ENCODE data around the gene NLGN2. TPM values are rescaled to one million over a fixed set of nuclear protein-coding genes. Genes with fewer than 3 reads are reported as not detected.

NLGN2 gene
- total and polyA plus RNA-seq, 4 donors, result 0.24 to 2.4 (median 0.90) TPM

GRCh38 chr17:7463372-7463846 is 55.8 kb downstream of the NLGN2 start:
- Histone ChIP-seq H3K9me3 (ENCODE audit: control insufficient read depth in 4 of 4, low read length in 3 of 4) (no peaks in the 10 kb centered on the region), H3K9ac (ENCODE audit: low read depth in 1 of 2, low read length in 2 of 2) (no peak overlapping the region), H3K36me3 (ENCODE audit: control insufficient read depth in 4 of 4, insufficient read depth in 3 of 4, low read depth in 1 of 4, low read length in 3 of 4) (peaks cover 0 to 12% (median 3%) of the 10 kb centered on the region in 4 donors), H3K4me3 (ENCODE audit: low read depth in 1 of 3, low read length in 3 of 3) (no peak overlapping the region), H3K27ac (ENCODE audit: low read depth in 1 of 2, low read length in 2 of 2) (no peak overlapping the region), H3K4me1 (ENCODE audit: control insufficient read depth in 4 of 4, insufficient read depth in 4 of 4, low read length in 3 of 4) (peaks cover 0 to 13% (median 8%) of the 10 kb centered on the region in 4 donors), H3K27me3 (ENCODE audit: control insufficient read depth in 4 of 4, insufficient read depth in 4 of 4, low read length in 3 of 4) (no peaks in the 10 kb centered on the region)
- no peak for TF ChIP-seq YY1 (IDR thresholded peaks at IDR 0.05)
- no peak for TF ChIP-seq NR2F2 (IDR thresholded peaks at IDR 0.05)
- TF ChIP-seq, protein P1, sequence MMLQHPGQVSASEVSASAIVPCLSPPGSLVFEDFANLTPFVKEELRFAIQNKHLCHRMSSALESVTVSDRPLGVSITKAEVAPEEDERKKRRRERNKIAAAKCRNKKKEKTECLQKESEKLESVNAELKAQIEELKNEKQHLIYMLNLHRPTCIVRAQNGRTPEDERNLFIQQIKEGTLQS (IDR thresholded peaks at IDR 0.05), result no peak
- no peak for TF ChIP-seq RXRA (IDR thresholded peaks at IDR 0.05)
- TF ChIP-seq JUND (IDR thresholded peaks at IDR 0.05), result no peak
- no peak for TF ChIP-seq FOXA1 (IDR thresholded peaks at IDR 0.05)
- TF ChIP-seq TAF1 (conservative IDR thresholded peaks at IDR 0.05), result no peak
- no peak for TF ChIP-seq SP1 (IDR thresholded peaks at IDR 0.05)
- TF ChIP-seq ZBTB33 (IDR thresholded peaks at IDR 0.05), result no peak
- TF ChIP-seq, protein P2, sequence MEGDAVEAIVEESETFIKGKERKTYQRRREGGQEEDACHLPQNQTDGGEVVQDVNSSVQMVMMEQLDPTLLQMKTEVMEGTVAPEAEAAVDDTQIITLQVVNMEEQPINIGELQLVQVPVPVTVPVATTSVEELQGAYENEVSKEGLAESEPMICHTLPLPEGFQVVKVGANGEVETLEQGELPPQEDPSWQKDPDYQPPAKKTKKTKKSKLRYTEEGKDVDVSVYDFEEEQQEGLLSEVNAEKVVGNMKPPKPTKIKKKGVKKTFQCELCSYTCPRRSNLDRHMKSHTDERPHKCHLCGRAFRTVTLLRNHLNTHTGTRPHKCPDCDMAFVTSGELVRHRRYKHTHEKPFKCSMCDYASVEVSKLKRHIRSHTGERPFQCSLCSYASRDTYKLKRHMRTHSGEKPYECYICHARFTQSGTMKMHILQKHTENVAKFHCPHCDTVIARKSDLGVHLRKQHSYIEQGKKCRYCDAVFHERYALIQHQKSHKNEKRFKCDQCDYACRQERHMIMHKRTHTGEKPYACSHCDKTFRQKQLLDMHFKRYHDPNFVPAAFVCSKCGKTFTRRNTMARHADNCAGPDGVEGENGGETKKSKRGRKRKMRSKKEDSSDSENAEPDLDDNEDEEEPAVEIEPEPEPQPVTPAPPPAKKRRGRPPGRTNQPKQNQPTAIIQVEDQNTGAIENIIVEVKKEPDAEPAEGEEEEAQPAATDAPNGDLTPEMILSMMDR (IDR thresholded peaks at IDR 0.05; ENCODE audit: low read depth, low read length, missing input control), result no peak
- no peak for TF ChIP-seq FOXA2 (IDR thresholded peaks at IDR 0.05)
- no peak for DNase-seq (ENCODE audit: low spot score)
- 94% methylated on average over 14 of the region's 14 CpGs for WGBS

DNA sequence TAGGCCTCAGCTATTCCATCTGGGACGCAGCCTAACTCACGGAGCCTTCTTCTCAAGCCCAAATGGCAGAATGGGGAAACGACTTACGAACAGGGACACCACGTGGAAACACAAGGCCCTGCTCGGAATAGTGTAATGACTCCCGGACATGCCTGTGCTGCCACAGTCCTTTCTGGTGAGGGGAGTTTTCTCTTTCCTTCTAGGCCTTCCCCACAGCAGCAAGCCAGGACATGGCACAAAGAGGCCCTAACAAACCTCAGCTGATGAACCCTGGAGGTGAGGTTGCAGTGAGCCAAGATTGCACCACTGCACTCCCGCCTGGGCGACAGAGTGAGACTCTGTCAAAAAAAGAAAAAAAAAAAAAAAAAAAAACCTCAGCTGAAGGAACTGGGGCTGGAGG is 56.4 kb downstream of the NLGN2 start:
- Histone ChIP-seq H3K9me3 (ENCODE audit: control insufficient read depth in 4 of 4, low read length in 3 of 4) (no peaks in the 10 kb centered on the region), H3K36me3 (ENCODE audit: control insufficient read depth in 4 of 4, insufficient read depth in 3 of 4, low read depth in 1 of 4, low read length in 3 of 4) (peaks cover 0 to 12% (median 3%) of the 10 kb centered on the region in 4 donors), H3K27ac (ENCODE audit: low read depth in 1 of 2, low read length in 2 of 2) (no peak overlapping the region), H3K9ac (ENCODE audit: low read depth in 1 of 2, low read length in 2 of 2) (no peak overlapping the region), H3K4me1 (ENCODE audit: control insufficient read depth in 4 of 4, insufficient read depth in 4 of 4, low read length in 3 of 4) (peaks cover 0 to 13% (median 8%) of the 10 kb centered on the region in 4 donors), H3K27me3 (ENCODE audit: control insufficient read depth in 4 of 4, insufficient read depth in 4 of 4, low read length in 3 of 4) (no peaks in the 10 kb centered on the region), H3K4me3 (ENCODE audit: low read depth in 1 of 3, low read length in 3 of 3) (no peak overlapping the region)
- TF ChIP-seq FOXA2 (IDR thresholded peaks at IDR 0.05) (no peak), HNF4A (conservative IDR thresholded peaks at IDR 0.05) (no peak), YY1 (IDR thresholded peaks at IDR 0.05) (no peak)
- TF ChIP-seq, protein P1 (IDR thresholded peaks at IDR 0.05), result no peak
- WGBS, result 96% methylated on average over 9 of the region's 9 CpGs
- no peak for DNase-seq (ENCODE audit: low spot score)

DNA sequence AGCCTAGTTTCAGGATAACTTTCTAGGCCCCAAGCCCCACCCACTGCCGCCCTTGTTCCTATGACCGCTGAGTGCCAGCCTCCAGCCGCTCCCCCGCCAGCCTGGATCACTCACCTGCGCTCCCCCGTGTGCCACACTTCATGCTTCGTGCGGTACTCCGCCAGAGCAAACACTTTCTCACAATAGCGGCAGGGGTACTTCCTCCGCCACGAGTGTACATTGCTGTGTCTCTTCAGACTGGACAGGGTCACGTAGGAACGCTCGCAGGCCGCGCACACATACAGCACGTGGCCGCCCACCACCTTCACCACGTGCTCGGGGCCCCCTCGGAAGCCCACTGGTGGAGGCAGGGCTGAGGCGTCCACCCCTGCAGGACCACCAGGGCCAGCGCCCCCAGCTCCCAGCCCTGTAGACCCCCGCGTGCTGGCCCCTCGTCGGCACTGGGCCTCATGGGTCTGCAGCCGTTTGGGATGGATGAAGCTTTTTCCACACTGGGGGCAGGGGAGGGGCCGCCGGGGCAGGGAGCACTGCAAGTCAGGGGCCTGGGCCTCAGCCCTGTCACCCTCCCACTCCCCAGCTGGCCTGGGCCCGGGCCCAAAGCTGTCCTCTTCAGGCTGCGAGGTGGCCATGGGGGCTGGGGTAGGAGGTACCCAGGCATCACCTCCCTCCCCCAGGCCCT is 58.1 kb downstream of the NLGN2 start:
- no peaks in the 10 kb centered on the region for H3K9me3 ChIP-seq (ENCODE audit: control insufficient read depth in 4 of 4, low read length in 3 of 4)
- peaks cover 0 to 12% (median 3%) of the 10 kb centered on the region in 4 donors for H3K36me3 ChIP-seq (ENCODE audit: control insufficient read depth in 4 of 4, insufficient read depth in 3 of 4, low read depth in 1 of 4, low read length in 3 of 4)
- TF ChIP-seq TAF1 (conservative IDR thresholded peaks at IDR 0.05) (no peak), GABPA (IDR thresholded peaks at IDR 0.05 in 1 of 2, conservative IDR thresholded peaks at IDR 0.05 in 1 of 2) (no peak), HNF4A (conservative IDR thresholded peaks at IDR 0.05) (no peak)
- TF ChIP-seq, protein P3, sequence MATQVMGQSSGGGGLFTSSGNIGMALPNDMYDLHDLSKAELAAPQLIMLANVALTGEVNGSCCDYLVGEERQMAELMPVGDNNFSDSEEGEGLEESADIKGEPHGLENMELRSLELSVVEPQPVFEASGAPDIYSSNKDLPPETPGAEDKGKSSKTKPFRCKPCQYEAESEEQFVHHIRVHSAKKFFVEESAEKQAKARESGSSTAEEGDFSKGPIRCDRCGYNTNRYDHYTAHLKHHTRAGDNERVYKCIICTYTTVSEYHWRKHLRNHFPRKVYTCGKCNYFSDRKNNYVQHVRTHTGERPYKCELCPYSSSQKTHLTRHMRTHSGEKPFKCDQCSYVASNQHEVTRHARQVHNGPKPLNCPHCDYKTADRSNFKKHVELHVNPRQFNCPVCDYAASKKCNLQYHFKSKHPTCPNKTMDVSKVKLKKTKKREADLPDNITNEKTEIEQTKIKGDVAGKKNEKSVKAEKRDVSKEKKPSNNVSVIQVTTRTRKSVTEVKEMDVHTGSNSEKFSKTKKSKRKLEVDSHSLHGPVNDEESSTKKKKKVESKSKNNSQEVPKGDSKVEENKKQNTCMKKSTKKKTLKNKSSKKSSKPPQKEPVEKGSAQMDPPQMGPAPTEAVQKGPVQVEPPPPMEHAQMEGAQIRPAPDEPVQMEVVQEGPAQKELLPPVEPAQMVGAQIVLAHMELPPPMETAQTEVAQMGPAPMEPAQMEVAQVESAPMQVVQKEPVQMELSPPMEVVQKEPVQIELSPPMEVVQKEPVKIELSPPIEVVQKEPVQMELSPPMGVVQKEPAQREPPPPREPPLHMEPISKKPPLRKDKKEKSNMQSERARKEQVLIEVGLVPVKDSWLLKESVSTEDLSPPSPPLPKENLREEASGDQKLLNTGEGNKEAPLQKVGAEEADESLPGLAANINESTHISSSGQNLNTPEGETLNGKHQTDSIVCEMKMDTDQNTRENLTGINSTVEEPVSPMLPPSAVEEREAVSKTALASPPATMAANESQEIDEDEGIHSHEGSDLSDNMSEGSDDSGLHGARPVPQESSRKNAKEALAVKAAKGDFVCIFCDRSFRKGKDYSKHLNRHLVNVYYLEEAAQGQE (IDR thresholded peaks at IDR 0.05), result no peak
- peaks cover 0 to 20% (median 11%) of the 10 kb centered on the region in 4 donors for H3K4me1 ChIP-seq (ENCODE audit: control insufficient read depth in 4 of 4, insufficient read depth in 4 of 4, low read length in 3 of 4)
- no peaks in the 10 kb centered on the region for H3K27me3 ChIP-seq (ENCODE audit: control insufficient read depth in 4 of 4, insufficient read depth in 4 of 4, low read length in 3 of 4)
- no peak overlapping the region for H3K9ac ChIP-seq (ENCODE audit: low read depth in 1 of 2, low read length in 2 of 2)
- H3K4me3 ChIP-seq (ENCODE audit: low read depth in 1 of 3, low read length in 3 of 3), result no peak overlapping the region
- H3K27ac ChIP-seq (ENCODE audit: low read depth in 1 of 2, low read length in 2 of 2), result no peak overlapping the region
- 95% methylated on average over 33 of the region's 33 CpGs for WGBS
- DNase-seq (ENCODE audit: low spot score), result no peak
